Ovary (tissue), 9 donors: ENCODE data around the gene MAGEA12. TPM values are rescaled to one million over a fixed set of nuclear protein-coding genes. Genes with fewer than 3 reads are reported as not detected.
A peak's percentile ranks its signal among the peaks of the same experiment; 100 is the strongest.
"Not testable (repeated sequence)": the region's sequence is repeated elsewhere in the genome, so short reads cannot be mapped to it uniquely, and the experiment has no call there.

Experiments
- DNase-seq, 5 donors: peaks; one replicate each; pipeline ENCODE4 v3.0.0-alpha.2; 2019 to 2020
- H3K27ac ChIP-seq, 2 donors: fragments of 200-600 bp; one replicate each; pipeline versions ENCODE4 v1.5.1 to v1.8.0; 2019 to 2022
- H3K27me3 ChIP-seq: fragments of 200-600 bp; one replicate; pipeline ENCODE4 v1.8.0; 2022
- H3K36me3 ChIP-seq: fragments of 200-600 bp; sonication (generic); one replicate; pipeline ENCODE4 v1.5.1; 2019
- H3K4me1 ChIP-seq: one replicate; pipeline ENCODE4 v1.8.1; 2013; ENCODE audit warnings: mild to moderate bottlenecking, moderate library complexity; ENCODE audit not compliant: insufficient read depth
- H3K4me3 ChIP-seq: fragments of 200-600 bp; sonication (generic); one replicate; pipeline ENCODE4 v1.5.1; 2017
- H3K9me3 ChIP-seq, 2 donors: fragments of 200-600 bp in 1 of 2; sonication (generic) in 1 of 2; one replicate each; pipeline versions ENCODE4 v1.5.1 to v1.8.1; 2013 to 2019; ENCODE audit warnings: mild to moderate bottlenecking in 1 of 2, moderate library complexity in 1 of 2
- EP300 ChIP-seq: sonication (generic); formaldehyde crosslinking; IDR thresholded peaks from one replicate; pipeline ENCODE4 v1.6.1; 2017; ENCODE audit warnings: antibody characterized with exemption
- POLR2A ChIP-seq: fragments of 450-650 bp; IDR thresholded peaks from one replicate; pipeline ENCODE4 v1.6.1; 2017; ENCODE audit warnings: antibody characterized with exemption, mild to moderate bottlenecking, moderate library complexity
- WGBS, 3 donors: extraction: QIAGEN DNeasy Blood & Tissue Kit in 1 of 3; methylation state at CpG; one replicate each; pipeline versions ENCODE4 v1.1.5 to v1.1.7; 2013 to 2017; 5-methylcytosine and 5-hydroxymethylcytosine counted together
- intact Hi-C, 4 donors: fragments of 100-400 bp; cut with DNase I; formaldehyde crosslinking; loops; one replicate each; pipeline versions ENCODE4 v1.11.0 to v1.15.1; 2022 to 2023
- polyA plus RNA-seq, 2 donors: library from polyadenylated mRNA; stranded (reverse); fragments of 200-250 nt in 1 of 2; fragments of 350-450 nt in 1 of 2; fragmentation: Illumina TruSeq in 1 of 2; extraction: RNeasy Lipid Tissue Mini Kit (QIAGEN cat#74804) in 1 of 2; gene quantifications; one replicate each; pipeline ENCODE4 v1.2.3, GENCODE V29; 2013 to 2014
- total RNA-seq, 7 donors: library from RNA; depleted of rRNA in 2 of 7; stranded (reverse); fragments of >200 nt in 2 of 7; fragmentation: NEBNext Ultra II Directional in 3 of 7; extraction: Animal tissue kit (Norgen Biotek cat#: 25700) in 3 of 7; gene quantifications; one replicate each; pipeline versions ENCODE4 v1.1.0 to v1.2.4, GENCODE V29; 2016 to 2023
- TF ChIP-seq, protein P1 (sequence below), 3 donors: fragments of 450-650 bp in 2 of 3; fragments of 200-600 bp in 1 of 3; IDR thresholded peaks; one replicate each; pipeline versions ENCODE4 v1.5.1 to v1.8.0; 2016 to 2022; ENCODE audit warnings: antibody characterized with exemption in 3 of 3, mild to moderate bottlenecking in 1 of 3
- donor health status: DM: no; HTN: no; CAD: no; lungs with moderate emphysema.
- donor health status: DM: no; HTN: no; CAD: no.
- donor health status: Bipolar disorder and iron deficiency.
- donor health status: DM: yes; HTN: yes; CAD: no.
- donor health status: DM: no; HTN: no; CAD: no.
- donor health status: DM: yes; HTN: yes; CAD: no.

Gene MAGEA12
- total and polyA plus RNA-seq, 9 donors = not detected

DNA sequence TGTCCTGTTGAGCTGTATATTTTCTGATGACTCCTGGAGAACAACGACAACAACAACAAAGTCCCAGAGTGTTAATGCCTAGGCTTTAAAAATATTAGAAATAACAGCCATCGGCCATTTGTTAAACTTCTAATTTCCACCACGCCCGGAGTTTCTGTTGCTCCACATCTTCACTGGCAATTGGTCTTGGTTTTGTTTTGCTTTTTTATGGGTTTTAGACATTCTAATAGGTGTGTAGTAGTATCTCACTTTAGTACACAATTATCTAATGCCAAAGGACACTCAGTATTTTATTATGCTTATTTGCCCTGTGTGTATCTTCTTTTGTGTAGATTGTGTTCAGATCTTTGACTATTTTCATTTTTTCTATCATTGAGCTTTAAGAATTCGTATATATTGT, 5.0 kb downstream of the MAGEA12 start:
- WGBS, 3 donors = 70 to 78% (median 73%) methylated on average over 5 of the region's 5 CpGs
- DNase-seq = no peak
- H3K4me1 ChIP-seq = no peaks in the 10 kb centered on the region
- H3K4me3 ChIP-seq = no peak overlapping the region
- intact Hi-C loops = no loop called here
- no peaks in the 10 kb centered on the region for H3K27me3 ChIP-seq
- TF ChIP-seq, protein P1, sequence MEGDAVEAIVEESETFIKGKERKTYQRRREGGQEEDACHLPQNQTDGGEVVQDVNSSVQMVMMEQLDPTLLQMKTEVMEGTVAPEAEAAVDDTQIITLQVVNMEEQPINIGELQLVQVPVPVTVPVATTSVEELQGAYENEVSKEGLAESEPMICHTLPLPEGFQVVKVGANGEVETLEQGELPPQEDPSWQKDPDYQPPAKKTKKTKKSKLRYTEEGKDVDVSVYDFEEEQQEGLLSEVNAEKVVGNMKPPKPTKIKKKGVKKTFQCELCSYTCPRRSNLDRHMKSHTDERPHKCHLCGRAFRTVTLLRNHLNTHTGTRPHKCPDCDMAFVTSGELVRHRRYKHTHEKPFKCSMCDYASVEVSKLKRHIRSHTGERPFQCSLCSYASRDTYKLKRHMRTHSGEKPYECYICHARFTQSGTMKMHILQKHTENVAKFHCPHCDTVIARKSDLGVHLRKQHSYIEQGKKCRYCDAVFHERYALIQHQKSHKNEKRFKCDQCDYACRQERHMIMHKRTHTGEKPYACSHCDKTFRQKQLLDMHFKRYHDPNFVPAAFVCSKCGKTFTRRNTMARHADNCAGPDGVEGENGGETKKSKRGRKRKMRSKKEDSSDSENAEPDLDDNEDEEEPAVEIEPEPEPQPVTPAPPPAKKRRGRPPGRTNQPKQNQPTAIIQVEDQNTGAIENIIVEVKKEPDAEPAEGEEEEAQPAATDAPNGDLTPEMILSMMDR (IDR thresholded peaks at IDR 0.05) = no peak
- TF ChIP-seq EP300 = no peak
- TF ChIP-seq POLR2A = no peak
- no peak overlapping the region for H3K27ac ChIP-seq
- no peaks in the 10 kb centered on the region for H3K9me3 ChIP-seq
- H3K36me3 ChIP-seq = no peaks in the 10 kb centered on the region

DNA sequence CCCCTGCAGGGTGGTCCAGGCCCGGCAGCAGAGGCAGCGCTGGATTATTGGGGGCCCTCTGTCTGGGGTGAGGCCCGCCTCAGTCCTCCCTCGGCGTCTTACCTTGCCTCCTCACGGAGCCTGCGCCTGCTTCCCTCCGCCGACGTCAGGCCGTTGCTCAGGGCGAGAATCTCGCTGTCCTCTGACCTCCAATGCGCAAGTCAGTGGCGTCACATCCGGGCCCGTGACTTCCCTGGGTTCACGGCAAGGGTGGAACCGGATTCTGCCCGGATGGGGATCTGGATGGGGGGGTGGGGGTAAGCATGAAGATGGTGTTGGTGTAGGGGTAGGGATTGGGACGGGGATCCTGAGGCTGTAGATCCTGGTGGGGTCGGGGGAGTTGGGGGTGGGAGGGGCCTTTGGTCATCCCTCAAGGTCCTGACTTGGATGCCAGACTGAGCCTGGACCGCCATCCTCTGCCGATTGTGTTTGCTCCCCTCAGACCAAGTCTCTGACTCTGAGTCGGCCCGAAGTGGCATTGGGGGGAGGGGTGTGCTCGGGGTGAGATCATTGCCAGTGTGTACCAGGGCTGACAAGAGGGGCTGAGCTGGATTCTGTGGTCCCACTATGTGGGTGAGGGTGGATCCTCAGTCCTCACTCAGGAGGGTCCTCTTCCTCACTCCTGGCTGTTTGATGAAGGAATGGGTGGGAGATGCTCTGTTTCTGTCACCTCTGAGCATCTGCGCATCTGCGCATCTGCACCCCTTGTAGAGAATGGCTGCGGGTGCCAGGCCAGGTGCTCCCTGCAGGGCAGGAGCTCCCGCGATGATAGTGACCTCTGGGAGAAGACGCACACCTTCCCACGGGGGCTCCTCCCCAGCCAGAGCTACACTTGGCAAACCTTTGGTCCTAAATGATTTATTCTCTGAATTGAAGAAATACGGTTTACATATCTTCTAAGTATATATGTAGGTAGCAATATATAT, 20.4 kb downstream of the MAGEA12 start, which contains the start of gene MAGEA2:
Gene MAGEA2, minus strand, starts transcription at position 157 of the 965 bp plus-strand sequence. CDS start 2,479 bp downstream, outside the sequence.
- H3K4me3 ChIP-seq, H3K9me3 ChIP-seq, H3K36me3 ChIP-seq, intact Hi-C loops, H3K27me3 ChIP-seq, H3K27ac ChIP-seq, H3K4me1 ChIP-seq, DNase-seq: not testable (repeated sequence)
- WGBS, 3 donors = no CpG with 5 or more reads among the region's 35 CpGs

DNA sequence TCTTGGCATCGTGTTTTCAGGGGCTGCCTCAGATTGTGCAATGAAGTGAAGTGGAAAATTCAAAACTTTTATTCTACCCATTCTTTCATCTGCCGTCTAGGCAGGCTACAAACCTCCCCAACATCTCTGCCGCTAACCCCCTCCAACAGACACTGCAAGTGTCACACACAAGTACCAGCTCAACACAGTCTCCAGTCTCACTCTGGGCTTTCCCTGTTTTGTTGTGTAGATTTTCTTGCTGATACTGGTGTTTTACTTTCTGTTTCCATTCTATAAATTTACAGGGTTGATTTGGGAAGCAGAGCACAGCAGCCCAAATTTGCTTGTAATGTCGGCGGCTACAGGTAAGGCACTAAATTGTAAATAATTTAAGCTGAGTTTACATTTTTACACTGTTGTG, 21.3 kb downstream of the MAGEA12 start:
- H3K36me3 ChIP-seq, intact Hi-C loops, H3K4me3 ChIP-seq, H3K4me1 ChIP-seq, DNase-seq, H3K27ac ChIP-seq, H3K27me3 ChIP-seq, H3K9me3 ChIP-seq: not testable (repeated sequence)
- WGBS, 3 donors = no CpG with 5 or more reads among the region's 5 CpGs

DNA sequence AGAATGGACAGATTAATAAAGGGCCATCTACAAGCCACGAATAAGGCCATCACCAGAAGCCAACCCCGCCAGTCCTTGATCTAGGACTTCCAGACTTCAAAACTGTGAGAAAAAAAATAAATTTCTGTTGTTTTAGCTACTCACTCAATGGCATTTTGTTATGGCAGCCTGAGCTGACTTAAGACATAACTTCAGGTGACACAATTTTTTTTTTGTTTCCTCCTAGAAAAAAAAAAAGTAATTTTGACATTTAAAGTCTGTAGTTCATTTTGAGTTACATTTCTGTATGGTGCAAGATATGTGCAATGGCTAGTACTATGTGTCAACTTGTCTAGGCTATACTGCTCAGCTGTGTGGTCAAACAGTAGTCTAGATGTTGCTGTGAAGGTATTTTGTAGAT, 25.4 kb downstream of the MAGEA12 start, which contains the start of gene CSAG3:
Gene CSAG3, plus strand, starts transcription at position 301 of the 400 bp plus-strand sequence.
- H3K9me3 ChIP-seq, H3K4me1 ChIP-seq, intact Hi-C loops, H3K36me3 ChIP-seq, DNase-seq, H3K27ac ChIP-seq, H3K27me3 ChIP-seq, H3K4me3 ChIP-seq: not testable (repeated sequence)
- no CpG with 5 or more reads among the region's 2 CpGs for WGBS, 3 donors

DNA sequence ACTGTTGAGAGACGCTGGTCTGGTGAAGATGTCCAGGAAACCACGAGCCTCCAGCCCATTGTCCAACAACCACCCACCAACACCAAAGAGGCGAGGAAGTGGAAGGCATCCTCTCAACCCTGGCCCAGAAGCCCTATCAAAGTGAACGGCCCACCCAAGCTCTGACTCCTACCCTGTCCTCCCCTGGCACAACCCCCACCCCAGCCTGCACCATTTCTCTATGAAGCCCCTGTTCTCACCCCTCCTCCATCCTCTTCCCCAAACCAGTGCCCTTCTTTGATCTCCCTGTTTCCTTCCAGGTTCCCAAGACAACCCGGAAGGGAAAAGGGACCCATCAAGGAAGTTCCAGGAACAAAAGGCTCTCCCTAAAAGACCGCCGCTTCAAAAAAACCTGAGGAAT, 26.0 kb downstream of the MAGEA12 start:
- H3K36me3 ChIP-seq, H3K27ac ChIP-seq, H3K27me3 ChIP-seq, intact Hi-C loops, H3K4me1 ChIP-seq, DNase-seq, H3K4me3 ChIP-seq, H3K9me3 ChIP-seq: not testable (repeated sequence)
- 70 to 77% (median 72%) methylated on average over 5 to 6 of the region's 7 CpGs for WGBS, 3 donors

DNA sequence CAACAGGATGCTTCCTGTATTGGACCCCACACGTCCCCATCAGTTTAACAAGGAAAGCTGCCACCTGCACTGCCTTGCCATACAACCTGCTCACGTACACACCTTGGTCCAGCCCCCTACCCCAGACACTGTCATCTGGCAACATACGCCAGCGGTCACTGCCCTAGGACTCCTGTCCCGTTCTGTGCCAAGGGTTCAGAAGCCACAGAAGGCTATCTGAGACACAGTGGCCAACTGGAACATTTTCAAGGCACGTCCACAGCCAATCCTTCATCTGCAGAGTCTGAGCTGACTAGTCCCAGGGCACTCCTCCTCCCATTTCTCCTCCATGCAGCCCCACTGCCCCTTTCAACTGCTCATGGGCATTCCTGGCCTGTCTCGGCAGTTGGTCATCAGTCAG, 28.0 kb downstream of the MAGEA12 start:
- 80% methylated on average over 3 of the region's 7 CpGs; no CpG with 5 or more reads in 2 of the 3 donors for WGBS, 3 donors
- H3K4me3 ChIP-seq, H3K36me3 ChIP-seq, H3K27ac ChIP-seq, H3K9me3 ChIP-seq, DNase-seq, H3K27me3 ChIP-seq, intact Hi-C loops, H3K4me1 ChIP-seq: not testable (repeated sequence)

DNA sequence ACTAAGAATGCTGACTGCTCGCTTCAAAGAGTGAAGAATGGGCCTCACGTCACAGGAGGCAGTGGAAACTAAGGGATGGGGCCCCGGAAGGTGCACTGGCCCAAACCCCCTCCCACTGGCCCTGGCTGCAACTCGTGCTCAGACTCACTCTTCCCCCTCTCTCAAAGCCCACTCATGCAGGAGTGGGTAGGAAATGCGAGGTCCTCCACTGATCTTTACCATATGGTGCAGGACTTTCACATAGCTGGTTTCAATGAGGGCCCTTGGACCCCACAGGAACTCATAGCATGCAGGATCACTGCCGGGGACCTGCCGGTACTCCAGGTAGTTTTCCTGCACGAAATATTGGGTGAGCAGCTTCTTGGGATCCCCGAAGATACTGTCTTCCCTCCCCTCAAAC, 33.0 kb downstream of the MAGEA12 start:
- H3K27ac ChIP-seq, H3K27me3 ChIP-seq, H3K4me3 ChIP-seq, H3K4me1 ChIP-seq, H3K36me3 ChIP-seq, H3K9me3 ChIP-seq, intact Hi-C loops: not testable (repeated sequence)
- peak in 1 of 5 donors; percentile 1 for DNase-seq
- WGBS, 3 donors = 63 to 64% (median 63%) methylated on average over 9 of the region's 9 CpGs

DNA sequence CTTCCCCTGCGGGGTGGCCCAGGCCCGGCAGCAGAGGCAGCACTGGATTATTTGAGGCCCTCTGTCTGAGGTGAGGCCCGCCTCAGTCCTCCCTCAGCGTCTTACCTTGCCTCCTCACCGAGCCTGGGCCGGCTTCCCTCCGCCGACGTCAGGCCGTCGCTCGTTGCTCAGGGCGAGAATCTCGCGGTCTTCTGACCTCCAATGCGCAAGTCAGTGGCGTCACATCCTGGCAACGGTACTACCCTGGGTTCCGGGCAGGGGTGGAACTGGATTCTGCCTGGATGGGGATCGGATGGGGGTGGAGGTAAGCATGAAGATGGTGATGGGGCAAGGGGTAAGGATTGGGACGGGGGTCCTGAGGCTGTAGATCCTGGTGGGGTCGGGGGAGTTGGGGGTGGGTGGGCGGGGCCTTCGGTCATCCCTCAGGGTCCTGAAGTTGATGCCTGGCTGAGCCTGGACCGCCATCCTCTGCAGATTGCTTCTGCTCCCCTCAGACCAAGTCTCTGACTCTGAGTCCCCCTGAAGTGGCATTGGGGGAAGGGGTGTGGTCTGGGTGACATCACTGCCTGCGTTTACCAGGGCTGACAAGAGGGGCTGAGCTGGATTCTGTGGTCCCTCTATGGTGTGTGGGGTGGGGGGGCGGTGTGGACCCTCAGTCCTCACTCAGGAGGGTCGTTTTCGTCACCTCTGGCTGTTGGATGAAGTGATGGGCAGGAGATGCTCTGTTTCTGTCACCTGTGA, 36.2 kb downstream of the MAGEA12 start, which contains the start of gene MAGEA6:
Gene MAGEA6, minus strand, starts transcription at position 141 of the 741 bp plus-strand sequence. CDS start 2,039 bp downstream, outside the sequence.
- intact Hi-C loops, H3K27ac ChIP-seq, H3K36me3 ChIP-seq, H3K9me3 ChIP-seq, DNase-seq, H3K4me3 ChIP-seq, H3K4me1 ChIP-seq, H3K27me3 ChIP-seq: not testable (repeated sequence)
- 66% methylated on average over 2 of the region's 29 CpGs; no CpG with 5 or more reads in 2 of the 3 donors for WGBS, 3 donors

DNA sequence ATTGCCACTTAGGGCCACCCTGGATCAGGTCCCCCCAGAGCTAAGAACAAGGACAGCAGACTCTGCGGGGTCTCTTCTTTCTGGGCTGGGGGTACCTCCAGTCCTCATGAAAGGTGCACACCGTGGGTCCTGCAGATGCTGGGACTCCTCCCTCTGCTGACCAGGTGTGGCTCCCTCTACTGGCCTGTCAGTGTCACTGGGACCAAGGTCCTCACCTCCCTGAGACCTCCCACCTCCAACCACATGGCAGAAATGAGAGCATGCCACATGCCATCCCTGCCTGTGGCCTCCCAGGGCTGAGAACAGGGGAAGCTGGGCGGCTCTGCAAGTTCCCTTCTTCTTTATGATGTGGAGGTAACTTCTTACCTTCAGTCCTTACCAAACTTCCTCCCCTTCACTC, 53.5 kb downstream of the MAGEA12 start:
- H3K4me3 ChIP-seq, H3K27me3 ChIP-seq, DNase-seq, H3K27ac ChIP-seq, intact Hi-C loops, H3K4me1 ChIP-seq, H3K9me3 ChIP-seq, H3K36me3 ChIP-seq: not testable (repeated sequence)
- WGBS, 3 donors = no CpG with 5 or more reads among the region's 3 CpGs
